GM18526 (cell line): Measurements from ENCODE around the gene MUC12.

ENCODE experiments used
- POLR2A ChIP-seq: IDR thresholded peaks from 3 replicates; pipeline ENCODE4 v1.6.1; 2011; ENCODE audit not compliant: insufficient read length; ENCODE audit errors: extremely low read depth

MUC12 gene

GRCh38 chr7:100969066-100969615, at the start of gene MUC12:
TSS of gene MUC12 (plus strand) at chr7:100969565. CDS start at chr7:100969623, 58 bp downstream.
- TF ChIP-seq POLR2A = no peak

- TF ChIP-seq POLR2A = no peak
Measured at GRCh38 chr7:100921039-100921438, 48.3 kb upstream of the MUC12 start.

DNA sequence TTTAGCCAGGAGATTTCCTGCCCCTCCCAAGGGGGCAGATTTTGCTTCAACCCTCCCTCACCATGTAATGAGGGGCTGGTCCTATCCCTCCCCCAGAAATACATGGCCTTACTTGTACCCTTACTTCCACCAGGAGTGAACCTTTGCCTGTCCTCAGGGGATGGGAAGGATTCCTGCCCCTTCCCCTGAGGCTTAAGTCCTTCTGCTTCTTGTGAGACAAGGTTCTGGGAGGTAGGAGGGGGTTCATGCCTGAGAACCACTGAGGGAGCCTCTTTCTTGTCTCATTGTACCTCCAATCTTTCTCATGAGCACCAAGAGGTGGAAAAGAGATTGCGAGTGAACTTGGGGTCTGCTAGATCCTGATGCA, 39.6 kb upstream of the MUC12 start:
- TF ChIP-seq POLR2A = no peak

DNA sequence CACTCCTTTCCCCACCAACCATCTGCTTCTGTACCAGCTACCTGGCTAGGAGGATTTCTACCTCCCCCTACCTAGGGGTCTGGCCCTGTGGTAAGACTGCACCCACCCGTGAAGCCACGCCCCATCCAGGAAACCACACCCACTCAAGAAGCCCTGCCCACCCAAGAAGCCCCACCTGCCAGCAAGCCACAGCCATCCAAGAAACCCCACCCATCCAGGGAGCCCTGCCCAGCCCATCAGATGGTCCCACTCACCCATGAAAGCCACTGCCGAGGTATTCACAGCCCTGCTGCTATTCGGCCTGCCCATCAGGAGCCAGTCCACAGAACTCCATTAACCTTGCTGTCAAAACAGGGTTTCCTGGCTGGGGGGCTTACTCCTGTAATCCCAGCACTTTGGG, 35.6 kb upstream of the MUC12 start:
- TF ChIP-seq POLR2A = no peak

GRCh38 chr7:100942045-100942774, 27.2 kb upstream of the MUC12 start:
- TF ChIP-seq POLR2A = no peak

DNA sequence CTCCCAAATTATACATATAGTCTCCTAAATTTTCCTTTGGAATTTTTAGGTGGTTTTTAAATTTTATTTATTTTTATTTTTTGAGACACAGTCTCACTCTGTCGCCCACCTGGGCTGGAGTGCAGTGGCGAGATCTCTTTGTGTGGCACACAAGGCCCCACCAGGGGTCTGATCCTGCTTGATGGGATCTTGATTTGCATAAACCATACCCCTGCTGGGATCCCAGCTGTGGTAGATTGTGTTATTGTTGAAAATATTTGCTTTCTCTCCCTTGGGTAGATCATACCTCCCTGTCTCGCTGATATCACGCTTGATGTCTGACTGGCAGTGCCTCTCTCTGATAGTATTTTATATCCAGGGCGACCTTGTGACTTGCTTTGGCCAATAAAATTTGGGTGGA, 25.7 kb upstream of the MUC12 start:
- no peak for TF ChIP-seq POLR2A

DNA sequence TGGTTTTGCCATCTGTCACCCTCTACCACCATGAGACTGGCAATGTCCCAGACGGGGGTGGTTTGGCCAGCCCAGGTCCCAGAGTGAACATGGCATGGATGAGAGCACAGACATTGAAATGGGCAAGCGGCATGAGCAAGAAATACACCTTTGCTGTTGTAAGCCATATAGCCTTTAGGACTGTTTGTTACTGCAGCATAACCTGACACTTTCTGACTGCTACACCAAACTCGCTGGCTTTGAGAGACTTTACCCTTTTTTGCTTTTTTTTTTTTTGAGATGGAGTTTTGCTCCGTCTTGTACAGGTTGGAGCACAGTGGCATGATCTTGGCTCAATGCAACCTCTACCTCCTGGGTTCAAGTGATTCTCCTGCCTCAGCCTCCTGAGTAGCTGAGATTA, 25.2 kb upstream of the MUC12 start:
- TF ChIP-seq POLR2A = no peak

- TF ChIP-seq POLR2A = no peak
Measured at GRCh38 chr7:100946111-100946510, 23.3 kb upstream of the MUC12 start.

DNA sequence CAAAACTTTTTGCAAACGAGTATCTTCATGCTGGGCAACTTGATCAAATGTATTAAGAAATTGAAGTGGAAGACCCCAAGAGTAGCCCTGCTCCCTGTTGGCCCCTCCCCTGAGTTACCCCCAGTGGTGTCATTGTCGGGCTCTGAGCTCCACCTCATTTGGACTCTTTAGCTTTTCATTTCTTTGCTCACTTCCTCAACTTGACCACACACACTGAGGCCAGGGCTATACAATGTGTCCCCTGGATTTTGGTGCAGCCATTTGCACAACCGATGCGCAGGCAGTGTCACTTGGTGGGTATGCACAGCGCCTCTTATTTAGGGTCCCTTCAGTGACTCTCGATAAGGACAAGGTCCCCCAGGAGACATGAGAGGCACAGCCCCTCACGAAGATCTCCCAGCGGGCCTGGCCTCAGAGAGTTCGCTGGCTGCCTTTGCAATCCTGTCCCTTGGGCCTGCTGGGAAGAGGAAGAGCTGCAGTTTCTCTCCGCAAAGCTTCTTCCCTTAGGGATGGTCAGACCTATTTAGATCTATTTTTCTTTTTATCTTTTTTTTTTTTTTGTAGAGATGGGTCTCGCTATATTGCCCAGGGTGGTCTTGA, 22.5 kb upstream of the MUC12 start:
- no peak for TF ChIP-seq POLR2A

- no peak for TF ChIP-seq POLR2A
Measured at GRCh38 chr7:100947792-100948191, 21.6 kb upstream of the MUC12 start.

- no peak for TF ChIP-seq POLR2A
Measured at GRCh38 chr7:100949227-100949932, 20.0 kb upstream of the MUC12 start, which contains the start of gene MUC3A. TSS of gene MUC3A (plus strand) at chr7:100949534. CDS start at chr7:100949625, 91 bp downstream.

- TF ChIP-seq POLR2A = no peak
Measured at GRCh38 chr7:100949933-100950443, 19.4 kb upstream of the MUC12 start.

GRCh38 chr7:100951172-100951571, 18.2 kb upstream of the MUC12 start:
- TF ChIP-seq POLR2A = no peak

- TF ChIP-seq POLR2A = no peak
Measured at GRCh38 chr7:100951888-100952560, 17.3 kb upstream of the MUC12 start.

GRCh38 chr7:100952641-100953040, 16.7 kb upstream of the MUC12 start:
- no peak for TF ChIP-seq POLR2A
